HG03064 (cell line): ENCODE results near the gene TCF25.
"Not testable (repeated sequence)": the region's sequence is repeated elsewhere in the genome, so short reads cannot be mapped to it uniquely, and the experiment has no call there.

ENCODE experiments used
- ATAC-seq: cut with Tn5 transposase; IDR thresholded peaks from one replicate; pipeline ENCODE4 v1.9.1; 2021; ENCODE audit warnings: low read depth; ENCODE audit not compliant: unreplicated experiment

Gene TCF25

DNA sequence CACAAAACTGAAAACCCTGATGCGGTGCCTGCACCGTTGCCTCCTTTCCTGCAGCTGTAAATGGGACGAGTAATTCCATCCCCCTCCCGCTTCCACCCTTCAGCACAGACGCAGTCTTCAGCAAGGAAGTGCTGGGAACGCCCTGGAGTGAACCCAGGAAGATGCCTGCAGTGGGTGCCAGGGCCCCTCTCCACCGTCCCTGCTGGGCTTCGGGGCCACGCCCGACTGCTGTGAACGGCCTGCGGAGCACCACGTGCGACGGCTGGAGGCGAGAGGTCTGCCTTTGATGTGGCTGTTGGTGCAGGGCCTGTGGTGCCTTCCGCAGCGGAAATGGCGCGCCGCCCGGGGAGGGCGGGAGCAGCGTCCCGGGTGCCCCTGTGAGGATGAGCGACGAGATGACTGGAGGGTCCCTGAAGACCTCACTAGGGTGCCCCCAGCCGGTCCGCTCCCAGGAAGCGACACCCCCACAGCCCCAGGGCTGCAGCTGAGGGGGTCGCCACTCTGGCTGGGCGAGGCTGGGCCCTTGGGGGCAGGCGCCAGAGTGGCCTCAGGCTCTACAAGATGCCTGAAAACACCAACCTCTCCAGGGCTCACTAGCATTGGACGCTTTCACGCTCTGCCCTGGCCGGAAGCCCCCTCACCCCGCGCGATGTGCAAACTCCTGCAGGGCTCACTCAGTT is 44.5 kb downstream of the TCF25 start:
- ATAC-seq: no peak

DNA sequence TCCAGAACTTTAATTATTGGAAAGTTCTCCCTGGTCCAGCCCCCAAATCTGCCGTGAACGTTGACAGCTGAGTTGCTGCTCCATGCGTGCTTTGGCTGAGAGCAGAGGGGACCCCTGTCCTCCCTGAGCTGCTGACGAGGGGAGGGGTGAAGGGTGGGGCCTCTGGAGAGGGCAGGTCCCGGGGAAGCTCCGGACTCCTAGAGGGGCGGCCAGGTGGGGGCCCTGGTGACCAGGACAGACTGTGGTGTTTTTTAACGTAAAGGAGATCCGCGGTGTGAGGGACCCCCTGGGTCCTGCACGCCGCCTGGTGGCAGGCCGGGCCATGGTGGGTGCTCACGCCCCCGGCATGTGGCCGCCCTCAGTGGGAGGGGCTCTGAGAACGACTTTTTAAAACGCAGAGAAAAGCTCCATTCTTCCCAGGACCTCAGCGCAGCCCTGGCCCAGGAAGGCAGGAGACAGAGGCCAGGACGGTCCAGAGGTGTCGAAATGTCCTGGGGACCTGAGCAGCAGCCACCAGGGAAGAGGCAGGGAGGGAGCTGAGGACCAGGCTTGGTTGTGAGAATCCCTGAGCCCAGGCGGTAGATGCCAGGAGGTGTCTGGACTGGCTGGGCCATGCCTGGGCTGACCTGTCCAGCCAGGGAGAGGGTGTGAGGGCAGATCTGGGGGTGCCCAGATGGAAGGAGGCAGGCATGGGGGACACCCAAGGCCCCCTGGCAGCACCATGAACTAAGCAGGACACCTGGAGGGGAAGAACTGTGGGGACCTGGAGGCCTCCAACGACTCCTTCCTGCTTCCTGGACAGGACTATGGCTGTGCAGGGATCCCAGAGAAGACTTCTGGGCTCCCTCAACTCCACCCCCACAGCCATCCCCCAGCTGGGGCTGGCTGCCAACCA is 45.3 kb downstream of the TCF25 start, which contains the start of gene MC1R:
MC1R (plus strand) TSS at position 410 of the 895 bp plus-strand sequence; CDS start at position 807, 397 bp downstream.
- ATAC-seq: no peak

DNA sequence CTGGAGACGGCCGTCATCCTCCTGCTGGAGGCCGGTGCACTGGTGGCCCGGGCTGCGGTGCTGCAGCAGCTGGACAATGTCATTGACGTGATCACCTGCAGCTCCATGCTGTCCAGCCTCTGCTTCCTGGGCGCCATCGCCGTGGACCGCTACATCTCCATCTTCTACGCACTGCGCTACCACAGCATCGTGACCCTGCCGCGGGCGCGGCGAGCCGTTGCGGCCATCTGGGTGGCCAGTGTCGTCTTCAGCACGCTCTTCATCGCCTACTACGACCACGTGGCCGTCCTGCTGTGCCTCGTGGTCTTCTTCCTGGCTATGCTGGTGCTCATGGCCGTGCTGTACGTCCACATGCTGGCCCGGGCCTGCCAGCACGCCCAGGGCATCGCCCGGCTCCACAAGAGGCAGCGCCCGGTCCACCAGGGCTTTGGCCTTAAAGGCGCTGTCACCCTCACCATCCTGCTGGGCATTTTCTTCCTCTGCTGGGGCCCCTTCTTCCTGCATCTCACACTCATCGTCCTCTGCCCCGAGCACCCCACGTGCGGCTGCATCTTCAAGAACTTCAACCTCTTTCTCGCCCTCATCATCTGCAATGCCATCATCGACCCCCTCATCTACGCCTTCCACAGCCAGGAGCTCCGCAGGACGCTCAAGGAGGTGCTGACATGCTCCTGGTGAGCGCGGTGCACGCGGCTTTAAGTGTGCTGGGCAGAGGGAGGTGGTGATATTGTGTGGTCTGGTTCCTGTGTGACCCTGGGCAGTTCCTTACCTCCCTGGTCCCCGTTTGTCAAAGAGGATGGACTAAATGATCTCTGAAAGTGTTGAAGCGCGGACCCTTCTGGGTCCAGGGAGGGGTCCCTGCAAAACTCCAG is 46.4 kb downstream of the TCF25 start:
- no peak for ATAC-seq

DNA sequence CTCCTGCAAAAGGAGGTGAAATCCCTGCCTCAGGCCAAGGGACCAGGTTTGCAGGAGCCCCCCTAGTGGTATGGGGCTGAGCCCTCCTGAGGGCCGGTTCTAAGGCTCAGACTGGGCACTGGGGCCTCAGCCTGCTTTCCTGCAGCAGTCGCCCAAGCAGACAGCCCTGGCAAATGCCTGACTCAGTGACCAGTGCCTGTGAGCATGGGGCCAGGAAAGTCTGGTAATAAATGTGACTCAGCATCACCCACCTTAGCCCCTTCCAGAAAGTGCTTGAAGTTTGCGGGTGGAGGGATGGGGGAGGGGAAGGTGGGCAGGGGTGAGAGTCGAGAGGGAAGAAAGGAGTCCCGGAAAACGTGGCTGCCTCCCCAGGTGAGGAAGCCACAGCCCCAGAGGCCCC is 47.3 kb downstream of the TCF25 start:
- ATAC-seq: no peak

DNA sequence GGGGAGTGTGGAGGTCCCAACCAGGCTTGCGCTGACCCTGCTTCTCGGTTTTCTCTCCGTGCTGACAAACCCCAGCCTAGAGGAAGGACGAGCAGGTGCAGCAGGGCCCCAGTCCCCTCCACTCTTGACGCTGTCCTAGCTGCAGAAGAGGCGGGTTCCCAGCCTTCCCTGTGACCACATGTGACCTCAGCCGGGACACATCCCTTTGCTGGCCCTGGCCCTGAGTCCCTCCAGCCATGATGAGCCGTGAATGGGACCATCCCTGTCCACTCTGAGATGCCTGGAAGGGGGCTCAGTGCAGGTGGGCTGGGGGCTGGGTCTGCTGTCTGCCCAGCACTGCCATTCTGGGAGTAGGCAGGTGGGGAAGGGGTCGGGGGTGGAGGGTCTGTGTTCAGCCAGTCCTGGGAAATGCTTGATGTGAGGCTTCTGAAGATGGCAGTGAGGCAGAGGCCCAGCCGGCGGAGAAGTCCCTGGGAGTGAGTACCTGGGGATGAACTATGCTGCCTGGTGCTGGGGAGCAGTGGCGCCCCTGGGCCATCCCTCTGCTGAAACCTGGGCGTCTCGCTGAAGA is 47.8 kb downstream of the TCF25 start:
- ATAC-seq: no peak

DNA sequence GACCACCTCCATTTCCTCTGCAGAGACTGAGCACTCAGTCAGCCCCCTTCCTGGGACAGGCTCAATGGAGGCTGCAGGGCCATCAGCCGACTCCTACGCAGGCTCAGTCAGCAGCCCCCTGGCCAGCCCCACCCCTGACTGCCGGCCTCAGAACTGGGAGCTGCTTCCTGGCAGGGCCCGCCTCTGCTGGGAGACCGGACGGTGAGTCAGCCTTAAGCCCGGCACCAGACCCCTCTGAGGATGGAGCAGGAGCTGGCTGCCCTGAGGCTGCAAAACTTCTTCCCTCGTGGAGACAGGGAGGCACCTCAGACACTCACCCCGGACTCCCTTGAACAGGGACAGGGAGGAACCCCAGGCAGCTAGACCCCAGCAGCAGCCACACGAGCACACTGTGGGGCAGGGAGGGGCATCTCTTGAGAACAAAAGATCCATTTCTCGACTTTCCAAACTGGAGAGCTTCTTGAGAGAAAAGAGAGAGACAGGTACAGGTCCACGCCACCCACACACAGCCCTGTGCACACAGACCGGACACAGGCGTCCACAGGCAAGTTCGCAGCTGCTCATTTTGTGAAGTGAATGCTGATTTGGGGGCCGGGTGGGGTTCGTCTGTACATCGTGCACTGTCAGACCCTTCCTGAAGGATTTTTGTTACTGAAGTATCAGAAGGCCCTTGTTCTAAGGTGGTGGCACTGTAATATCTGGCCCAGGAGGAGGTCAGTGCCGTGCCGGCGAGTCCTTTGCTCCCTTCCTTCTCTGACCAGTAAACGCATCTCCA is 48.5 kb downstream of the TCF25 start:
- no peak for ATAC-seq

DNA sequence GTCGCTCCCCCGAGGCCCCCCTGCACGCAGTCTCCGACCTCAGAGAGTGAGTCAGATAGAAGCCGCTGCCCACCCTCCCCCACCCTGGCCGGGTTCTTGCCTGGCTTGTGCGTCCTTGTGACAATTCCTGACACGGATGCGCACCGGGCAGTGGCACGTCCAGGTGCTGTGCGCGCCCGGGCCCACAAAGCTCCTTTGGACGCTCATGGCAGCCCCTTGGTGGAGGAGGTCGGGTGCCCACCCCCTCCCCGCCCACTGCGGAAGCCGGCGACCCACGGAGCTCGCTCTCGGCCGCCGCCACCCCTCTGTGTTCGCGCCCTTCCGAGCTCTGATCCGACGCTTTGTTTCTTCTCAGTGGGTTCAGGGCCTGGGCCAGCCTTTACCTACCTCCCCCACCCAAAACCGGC is 49.1 kb downstream of the TCF25 start:
- no peak for ATAC-seq

DNA sequence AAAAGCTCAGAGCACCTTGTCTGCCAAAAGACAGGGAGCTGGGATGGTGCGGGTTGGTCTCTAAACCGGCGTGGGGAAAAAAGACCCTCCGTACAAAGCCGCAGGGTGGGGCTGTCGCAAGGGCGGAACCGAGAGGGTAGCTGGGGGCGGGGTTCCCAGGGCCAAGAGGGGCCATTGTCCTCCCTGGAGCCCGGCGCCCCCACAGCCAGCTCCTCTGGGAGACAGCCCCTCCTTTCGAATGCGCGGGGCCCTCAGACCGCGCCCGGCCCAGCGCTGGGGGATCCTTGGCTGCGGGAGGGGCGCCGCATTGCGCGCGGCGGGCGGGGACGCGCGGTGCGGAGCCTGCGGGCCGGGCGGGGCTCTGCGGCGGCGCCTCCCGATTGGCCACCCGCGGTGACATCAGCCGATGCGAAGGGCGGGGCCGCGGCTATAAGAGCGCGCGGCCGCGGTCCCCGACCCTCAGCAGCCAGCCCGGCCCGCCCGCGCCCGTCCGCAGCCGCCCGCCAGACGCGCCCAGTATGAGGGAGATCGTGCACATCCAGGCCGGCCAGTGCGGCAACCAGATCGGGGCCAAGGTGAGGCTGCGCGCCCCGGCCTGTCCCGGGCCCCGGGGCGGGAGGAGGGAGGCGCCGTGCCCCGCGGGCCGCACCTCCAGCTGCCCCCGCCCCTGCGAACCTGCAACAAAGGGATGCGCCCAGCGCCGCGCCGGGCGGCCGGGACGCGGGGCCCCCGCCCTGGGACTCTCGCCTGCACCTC is 49.7 kb downstream of the TCF25 start, which contains the start of gene TUBB3:
TUBB3 (plus strand) TSS at position 459 of the 756 bp plus-strand sequence; CDS start at position 519, 60 bp downstream.
- ATAC-seq: no peak

DNA sequence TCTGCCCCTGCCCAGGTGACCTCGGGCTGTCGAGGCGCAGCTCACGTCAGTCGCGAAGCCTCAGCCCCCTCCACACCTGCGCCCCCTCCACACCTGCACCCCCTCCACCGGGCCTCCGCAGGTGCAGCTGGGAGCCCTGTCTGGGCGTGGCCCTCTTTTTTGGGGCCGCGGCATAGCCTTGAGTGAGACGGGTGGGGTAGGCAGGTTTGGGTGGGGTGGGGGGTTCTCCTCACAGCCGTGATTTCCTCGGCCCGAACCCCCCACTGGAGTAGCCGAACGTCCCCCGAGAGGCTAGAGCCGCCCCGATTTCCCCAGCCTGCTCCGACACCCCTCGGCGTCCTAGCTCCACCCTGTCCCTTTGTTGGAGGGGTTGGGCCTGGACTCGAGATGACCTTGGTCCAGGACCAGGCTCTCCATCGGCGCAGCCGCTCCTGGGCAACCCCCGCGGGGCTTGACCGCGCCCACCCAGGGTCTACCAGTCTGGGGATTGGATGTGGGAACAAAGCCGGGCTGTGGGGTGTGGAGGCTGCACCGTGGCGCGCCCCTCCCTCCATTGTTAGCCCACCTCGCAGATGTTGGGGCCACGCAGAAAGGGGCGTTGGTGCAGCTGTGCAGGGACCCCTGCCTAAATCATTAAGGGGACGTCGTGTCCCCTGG is 50.4 kb downstream of the TCF25 start:
- no peak for ATAC-seq

DNA sequence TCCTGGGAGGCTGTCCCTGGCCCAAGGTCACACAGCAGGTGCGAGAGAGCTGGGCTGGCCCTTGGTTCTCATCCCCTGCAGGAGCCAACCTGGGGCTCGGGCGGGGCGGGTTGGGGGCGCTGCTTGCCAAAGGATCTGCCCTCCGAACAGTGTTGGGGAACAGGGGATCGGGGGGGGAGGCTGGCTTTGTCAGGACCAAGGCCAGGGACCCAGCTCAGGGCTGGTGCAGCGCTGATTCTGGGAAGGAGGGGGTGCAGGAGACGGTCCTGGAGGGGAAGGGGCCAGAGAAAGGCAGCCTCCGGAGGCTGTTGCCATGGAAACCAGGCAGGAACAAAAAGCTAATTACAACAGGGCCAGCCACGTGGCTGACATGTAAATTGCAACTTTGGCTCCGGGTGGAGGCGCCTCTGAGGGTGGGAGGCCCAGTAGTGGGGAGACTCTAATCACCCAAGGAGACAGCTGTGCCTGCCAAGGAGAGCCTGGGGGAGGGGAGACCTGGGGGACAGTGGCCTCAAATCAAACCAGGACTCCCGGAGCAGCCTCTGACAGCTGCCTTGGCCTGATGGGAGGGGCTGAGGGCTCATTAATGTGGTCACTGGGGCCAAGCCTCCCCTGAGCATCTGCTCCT is 51.0 kb downstream of the TCF25 start:
- ATAC-seq: no peak

DNA sequence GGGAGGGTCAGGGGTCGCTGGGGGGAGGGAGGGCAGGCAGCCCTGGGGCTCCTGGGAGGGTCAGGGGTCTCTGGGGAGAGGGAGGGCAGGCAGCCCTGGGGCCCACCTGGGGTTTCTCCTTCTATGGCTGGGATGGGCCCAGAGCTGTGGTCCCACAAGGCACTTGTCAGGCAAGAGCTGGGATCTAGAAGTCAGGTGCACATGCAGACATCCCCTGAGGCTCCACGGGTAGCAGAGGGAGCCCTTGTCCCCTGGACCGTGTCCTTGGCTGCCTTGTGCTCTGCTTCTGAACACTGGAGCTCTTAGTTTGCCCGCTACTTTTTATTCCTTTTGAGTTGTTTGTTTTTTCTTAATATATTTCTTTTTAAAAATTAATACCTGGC is 51.5 kb downstream of the TCF25 start:
- no peak for ATAC-seq

DNA sequence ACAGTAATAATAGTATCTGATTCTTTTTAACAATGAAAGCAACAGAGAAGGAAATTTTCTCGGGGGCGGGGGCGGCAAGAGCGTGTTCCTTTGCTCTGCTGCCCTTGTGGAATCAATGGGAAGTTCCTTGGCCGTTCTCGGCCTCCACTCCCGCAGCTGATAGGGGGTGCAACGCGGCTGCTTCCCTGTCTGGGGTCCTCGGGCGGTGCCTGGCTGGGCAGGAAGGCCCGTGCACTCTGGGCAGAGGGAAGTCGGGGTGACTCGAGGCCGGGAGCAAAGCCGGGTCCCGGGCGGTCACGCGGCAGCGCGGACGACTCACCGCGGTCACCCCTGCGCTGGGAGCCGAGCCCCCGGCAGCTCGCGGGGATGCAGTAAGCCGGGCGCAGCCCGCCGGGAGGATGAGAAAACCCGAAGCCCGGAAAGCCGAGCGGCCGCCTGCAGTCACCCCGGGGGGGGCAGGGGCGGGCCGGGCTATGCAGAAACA is 52.2 kb downstream of the TCF25 start:
- no peak for ATAC-seq

DNA sequence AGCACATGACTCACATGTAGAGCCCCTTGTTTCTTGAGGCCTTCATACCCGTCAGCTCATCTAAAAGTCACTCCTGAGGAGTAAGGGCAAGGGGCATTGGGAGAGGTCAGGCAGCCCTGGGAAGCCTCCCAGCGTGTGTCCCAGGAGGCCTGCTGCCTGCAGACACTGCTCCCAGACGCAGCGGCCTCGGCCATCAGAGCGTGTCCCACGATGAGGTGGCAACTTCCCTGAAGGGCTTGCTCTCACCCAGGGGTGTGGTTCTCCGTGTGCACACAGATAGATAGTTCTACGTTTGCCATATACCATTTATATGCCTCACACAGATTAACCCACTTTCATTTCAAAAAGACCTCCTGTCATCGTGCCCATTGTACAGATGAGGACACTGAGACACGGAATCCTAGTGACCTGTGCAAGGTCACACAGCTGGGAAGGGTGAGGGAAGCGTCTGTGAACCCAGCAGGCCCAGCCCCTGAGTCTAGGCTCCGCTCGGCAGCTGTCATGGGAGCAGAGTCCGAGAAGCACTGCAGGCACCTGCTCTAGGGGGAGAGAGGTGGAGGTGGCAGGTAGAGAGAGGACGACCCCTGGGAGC is 58.0 kb downstream of the TCF25 start:
- no peak for ATAC-seq

DNA sequence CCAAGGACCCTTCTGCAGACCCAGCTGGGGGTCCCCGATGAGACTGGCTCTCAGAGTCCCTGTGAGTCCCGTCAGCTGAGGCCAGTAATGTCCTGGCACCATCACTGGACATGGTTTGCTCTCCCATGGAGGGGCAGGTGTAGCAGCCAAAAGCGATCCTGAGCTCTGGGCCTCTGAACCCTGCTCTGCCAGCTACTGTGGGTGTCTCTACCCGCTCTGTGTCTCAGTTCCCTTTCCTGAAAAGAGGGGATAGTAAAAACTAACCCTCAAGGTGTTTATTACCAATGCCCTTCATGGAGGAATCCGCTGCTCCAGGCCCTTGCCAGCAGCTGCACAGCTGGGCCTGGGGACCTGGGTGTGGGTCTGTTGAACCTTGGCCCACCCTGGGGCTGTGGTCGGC is 58.6 kb downstream of the TCF25 start:
- no peak for ATAC-seq

DNA sequence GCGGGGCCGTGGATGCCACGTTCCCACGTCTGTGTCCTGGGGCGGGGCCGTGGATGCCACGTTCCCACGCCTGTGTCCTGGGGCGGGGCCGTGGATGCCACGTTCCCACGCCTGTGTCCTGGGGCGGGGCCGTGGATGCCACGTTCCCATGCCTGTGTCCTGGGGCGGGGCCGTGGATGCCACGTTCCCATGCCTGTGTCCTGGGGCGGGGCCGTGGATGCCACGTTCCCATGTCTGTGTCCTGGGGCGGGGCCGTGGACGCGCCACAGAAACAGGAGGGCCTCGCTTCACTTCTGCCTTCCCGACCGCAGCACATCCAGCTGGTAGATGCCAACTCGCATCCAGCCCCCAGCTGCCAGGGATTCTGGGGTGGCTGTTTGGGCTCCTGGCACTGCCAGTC is 60.6 kb downstream of the TCF25 start:
- ATAC-seq: not testable (repeated sequence)

DNA sequence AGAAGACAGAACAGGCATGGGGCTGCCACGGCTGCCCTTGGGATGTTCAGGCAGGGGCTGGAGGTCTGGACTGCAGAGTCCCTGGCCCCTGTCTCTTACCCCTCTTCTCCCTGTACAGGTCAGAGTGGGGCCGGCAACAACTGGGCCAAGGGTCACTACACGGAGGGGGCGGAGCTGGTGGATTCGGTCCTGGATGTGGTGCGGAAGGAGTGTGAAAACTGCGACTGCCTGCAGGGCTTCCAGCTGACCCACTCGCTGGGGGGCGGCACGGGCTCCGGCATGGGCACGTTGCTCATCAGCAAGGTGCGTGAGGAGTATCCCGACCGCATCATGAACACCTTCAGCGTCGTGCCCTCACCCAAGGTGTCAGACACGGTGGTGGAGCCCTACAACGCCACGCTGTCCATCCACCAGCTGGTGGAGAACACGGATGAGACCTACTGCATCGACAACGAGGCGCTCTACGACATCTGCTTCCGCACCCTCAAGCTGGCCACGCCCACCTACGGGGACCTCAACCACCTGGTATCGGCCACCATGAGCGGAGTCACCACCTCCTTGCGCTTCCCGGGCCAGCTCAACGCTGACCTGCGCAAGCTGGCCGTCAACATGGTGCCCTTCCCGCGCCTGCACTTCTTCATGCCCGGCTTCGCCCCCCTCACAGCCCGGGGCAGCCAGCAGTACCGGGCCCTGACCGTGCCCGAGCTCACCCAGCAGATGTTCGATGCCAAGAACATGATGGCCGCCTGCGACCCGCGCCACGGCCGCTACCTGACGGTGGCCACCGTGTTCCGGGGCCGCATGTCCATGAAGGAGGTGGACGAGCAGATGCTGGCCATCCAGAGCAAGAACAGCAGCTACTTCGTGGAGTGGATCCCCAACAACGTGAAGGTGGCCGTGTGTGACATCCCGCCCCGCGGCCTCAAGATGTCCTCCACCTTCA is 61.5 kb downstream of the TCF25 start:
- no peak for ATAC-seq
